NCI-H128 (cell line): ENCODE measurements around the gene RPS27L.
A peak's percentile ranks its signal among the peaks of the same experiment; 100 is the strongest.
"Not testable (repeated sequence)": the region's sequence is repeated elsewhere in the genome, so short reads cannot be mapped to it uniquely, and the experiment has no call there.

Experiments
- DNase-seq: peaks from one replicate; lab custom pipeline; 2025; ENCODE audit not compliant: unreplicated experiment; lab: John Stamatoyannopoulos, UW

RPS27L gene

GRCh38 chr15:63145426-63145825 is 11.9 kb downstream of the RPS27L start:
- no peak for DNase-seq

- DNase-seq, result no peak
These were observed 16.3 kb downstream of the RPS27L start for GRCh38 chr15:63140936-63141335.

GRCh38 chr15:63136742-63137141 is 20.5 kb downstream of the RPS27L start:
- no peak for DNase-seq

GRCh38 chr15:63135804-63136203 is 21.5 kb downstream of the RPS27L start:
- DNase-seq, result no peak

GRCh38 chr15:63135281-63135680 is 22.0 kb downstream of the RPS27L start:
- DNase-seq, result no peak

- DNase-seq, result no peak
These were observed 22.9 kb downstream of the RPS27L start for GRCh38 chr15:63134245-63134985.

- DNase-seq, result no peak
These were observed 23.5 kb downstream of the RPS27L start for GRCh38 chr15:63133786-63134185.

GRCh38 chr15:63126726-63127125 is 30.6 kb downstream of the RPS27L start:
- DNase-seq, result no peak

- DNase-seq, result no peak
These were observed 32.8 kb downstream of the RPS27L start for GRCh38 chr15:63124506-63124905.

GRCh38 chr15:63122002-63122875 is 35.0 kb downstream of the RPS27L start:
- peak; percentile 1 for DNase-seq

GRCh38 chr15:63121382-63122001 is 35.8 kb downstream of the RPS27L start, which contains the start of gene LACTB:
TSS of gene LACTB (plus strand) at chr15:63121861. CDS start at chr15:63121872, 11 bp downstream.
- DNase-seq, result peak; percentile 35

- DNase-seq, result no peak
These were observed 38.4 kb downstream of the RPS27L start for GRCh38 chr15:63118854-63119253.

GRCh38 chr15:63114465-63114864 is 42.8 kb downstream of the RPS27L start:
- no peak for DNase-seq

GRCh38 chr15:63112871-63113270 is 44.4 kb downstream of the RPS27L start:
- DNase-seq, result no peak

- DNase-seq, result no peak
These were observed 45.8 kb downstream of the RPS27L start for GRCh38 chr15:63111481-63111880.

GRCh38 chr15:63110428-63111026 is 46.8 kb downstream of the RPS27L start:
- no peak for DNase-seq

GRCh38 chr15:63109920-63110319 is 47.4 kb downstream of the RPS27L start:
- no peak for DNase-seq

- no peak for DNase-seq
These were observed 47.8 kb downstream of the RPS27L start for GRCh38 chr15:63109498-63109897.

GRCh38 chr15:63107895-63108546 is 49.3 kb downstream of the RPS27L start:
- no peak for DNase-seq

GRCh38 chr15:63105354-63105753 is 51.9 kb downstream of the RPS27L start:
- not testable (repeated sequence) for DNase-seq

GRCh38 chr15:63104727-63105126 is 52.5 kb downstream of the RPS27L start:
- DNase-seq, result no peak
